SU-DHL-6 (cell line): ENCODE data around the gene MDFIC.

Experiments
- H2AFZ ChIP-seq: fragments of 200-600 bp; sonication (generic); 2 replicates; pipeline ENCODE4 v1.6.1; 2014; ENCODE audit warnings: low read depth, mild to moderate bottlenecking, moderate library complexity, mixed read lengths, antibody characterized with exemption, low read length; ENCODE audit not compliant: severe bottlenecking
- H3F3A ChIP-seq: fragments of 200-600 bp; shearing (Covaris generic); 2 replicates; pipeline ENCODE4 v1.6.0; 2016; ENCODE audit warnings: antibody characterized with exemption, mild to moderate bottlenecking; ENCODE audit not compliant: insufficient read depth
- H3K27ac ChIP-seq: fragments of 200-600 bp; sonication (generic); 2 replicates; pipeline ENCODE4 v1.5.1; 2016; ENCODE audit warnings: low read depth, mild to moderate bottlenecking, low read length, moderate library complexity, mixed read lengths
- H3K27me3 ChIP-seq: fragments of 200-600 bp; sonication (generic), shearing (Covaris generic); 2 replicates; pipeline ENCODE4 v1.6.0; 2014; ENCODE audit warnings: mild to moderate bottlenecking, low read length
- H3K36me3 ChIP-seq: fragments of 200-600 bp; sonication (generic); 2 replicates; pipeline ENCODE4 v1.6.1; 2014; ENCODE audit warnings: mild to moderate bottlenecking, low read length, mixed read lengths
- H3K4me2 ChIP-seq: fragments of 300-600, 200-600 bp; shearing (Covaris generic), sonication (generic); 2 replicates; pipeline ENCODE4 v1.6.0; 2014; ENCODE audit warnings: low read length, low read depth, mild to moderate bottlenecking; ENCODE audit not compliant: poor library complexity, severe bottlenecking
- H3K4me3 ChIP-seq: fragments of 200-600 bp; sonication (generic); 2 replicates; pipeline ENCODE4 v1.5.1; 2014; ENCODE audit warnings: antibody characterized with exemption, low read length, mild to moderate bottlenecking, mixed read lengths; ENCODE audit not compliant: insufficient read depth, poor library complexity, severe bottlenecking
- H3K79me2 ChIP-seq: fragments of 200-600 bp; sonication (generic); 2 replicates; pipeline ENCODE4 v1.6.1; 2014; ENCODE audit warnings: mild to moderate bottlenecking, low read length, moderate library complexity; ENCODE audit not compliant: insufficient read depth
- H3K9ac ChIP-seq: fragments of 200-600 bp; sonication (generic); 2 replicates; pipeline ENCODE4 v1.7.0; 2014; ENCODE audit warnings: mild to moderate bottlenecking, low read length
- H3K9me2 ChIP-seq: fragments of 200-600 bp; sonication (generic); replicated peaks from 2 replicates; pipeline ENCODE4 v1.6.1; 2014; ENCODE audit warnings: low read length; ENCODE audit not compliant: insufficient read depth
- H3K9me3 ChIP-seq: fragments of 200-600 bp; sonication (generic); 2 replicates; pipeline ENCODE4 v1.6.1; 2014; ENCODE audit warnings: low read length, mixed read lengths; ENCODE audit not compliant: insufficient read depth
- H4K20me1 ChIP-seq: fragments of 200-600 bp; sonication (generic); 2 replicates; pipeline ENCODE4 v1.6.1; 2014; ENCODE audit warnings: low read depth, mild to moderate bottlenecking, antibody characterized with exemption, low read length, moderate library complexity, mixed read lengths
- CTCF ChIP-seq: fragments of 200-600 bp; sonication (generic); IDR thresholded peaks from one replicate; pipeline ENCODE4 v1.5.1; 2017; ENCODE audit warnings: antibody characterized with exemption, mild to moderate bottlenecking, low read length, moderate library complexity; ENCODE audit not compliant: insufficient read depth, poor library complexity, severe bottlenecking
- EZH2phosphoT487 ChIP-seq: fragments of 200-600 bp; sonication (generic), shearing (Covaris generic); conservative IDR thresholded peaks from 2 replicates; pipeline ENCODE4 v1.6.1; 2018; ENCODE audit warnings: mild to moderate bottlenecking, antibody characterized with exemption, low read length, moderate library complexity, mixed read lengths

Gene MDFIC

GRCh38 chr7:114953724-114954123 is 31.8 kb downstream of the MDFIC start:
- H3K9me3 ChIP-seq, result no peaks in the 10 kb centered on the region
- H3K79me2 ChIP-seq, result no peaks in the 10 kb centered on the region
- TF ChIP-seq EZH2phosphoT487, result no peak
- H4K20me1 ChIP-seq, result no peaks in the 10 kb centered on the region
- H3K36me3 ChIP-seq, result no peaks in the 10 kb centered on the region
- no peak overlapping the region for H3K4me2 ChIP-seq
- no peaks in the 10 kb centered on the region for H3K9me2 ChIP-seq
- no peak overlapping the region for H3K9ac ChIP-seq
- no peak overlapping the region for H3K27ac ChIP-seq
- H3K27me3 ChIP-seq, result no peaks in the 10 kb centered on the region
- H3K4me3 ChIP-seq, result no peak overlapping the region
- no peaks in the 10 kb centered on the region for H3F3A ChIP-seq
- H2AFZ ChIP-seq, result no peak overlapping the region

DNA sequence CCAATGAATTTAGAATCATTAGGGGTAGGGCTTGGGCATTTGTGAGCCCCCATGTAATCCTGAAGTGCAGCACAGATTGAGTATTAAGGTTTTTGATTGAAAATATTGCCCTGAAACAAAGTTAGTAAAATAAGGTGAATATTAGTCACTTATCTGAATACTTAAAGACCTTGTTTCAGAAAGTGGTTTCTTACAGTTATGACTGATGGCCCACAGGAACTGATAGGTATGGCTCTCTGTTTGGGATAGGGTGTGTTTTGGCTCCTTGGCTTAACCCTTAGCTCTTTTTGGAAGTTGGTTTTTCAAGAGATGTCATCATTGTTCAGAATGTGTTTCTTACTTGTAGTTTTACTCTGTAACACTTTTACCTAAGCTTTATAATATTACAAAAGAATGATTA is 34.8 kb downstream of the MDFIC start:
- Histone ChIP-seq H3K27me3 (no peaks in the 10 kb centered on the region), H3K79me2 (no peaks in the 10 kb centered on the region), H3K9ac (no peak overlapping the region), H3K36me3 (no peaks in the 10 kb centered on the region), H3K4me2 (no peak overlapping the region), H3K4me3 (no peak overlapping the region), H2AFZ (no peak overlapping the region), H3K9me2 (no peaks in the 10 kb centered on the region), H3K9me3 (no peaks in the 10 kb centered on the region), H3F3A (no peaks in the 10 kb centered on the region), H3K27ac (no peak overlapping the region), H4K20me1 (no peaks in the 10 kb centered on the region)
- TF ChIP-seq EZH2phosphoT487 (no peak), CTCF (no peak)

DNA sequence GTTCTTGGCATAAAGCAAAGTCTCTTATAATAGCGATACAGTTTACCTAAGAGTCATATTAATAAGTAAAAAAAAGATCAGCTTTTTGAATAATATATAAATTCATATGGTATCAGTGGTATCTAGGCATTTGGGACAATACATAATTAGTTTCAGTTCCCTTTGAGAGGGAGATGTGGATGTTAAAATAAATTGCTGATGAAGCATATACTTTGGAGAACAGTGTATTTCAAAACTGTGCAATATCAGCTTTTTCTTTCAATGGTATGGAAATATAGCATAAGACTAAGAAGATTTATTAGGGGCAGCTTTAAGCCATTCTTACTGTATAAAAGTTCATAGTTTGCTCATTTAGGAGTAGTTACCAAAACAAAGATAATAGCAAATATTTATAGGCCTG is 35.5 kb downstream of the MDFIC start:
- H3K4me2 ChIP-seq, result no peak overlapping the region

DNA sequence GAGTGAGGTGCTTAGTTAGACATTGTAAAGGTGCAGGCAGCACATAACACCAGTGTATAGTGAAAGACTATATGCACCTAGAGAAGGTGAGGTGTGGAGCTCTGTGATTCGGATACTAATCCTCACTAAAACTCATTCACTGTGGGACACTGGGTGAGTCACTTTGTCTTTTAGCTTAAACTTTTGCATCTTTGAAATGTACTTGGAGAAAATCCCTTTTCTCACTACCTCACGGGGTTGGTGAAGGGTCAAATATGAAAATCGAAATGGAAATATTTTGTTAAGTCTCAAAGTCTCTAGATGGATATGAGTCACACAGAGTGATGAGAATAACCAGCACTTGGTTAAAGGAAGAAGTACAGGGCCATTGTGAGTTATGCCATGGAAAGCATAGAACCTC is 38.0 kb downstream of the MDFIC start:
- no peak for TF ChIP-seq EZH2phosphoT487
- TF ChIP-seq CTCF, result no peak
- Histone ChIP-seq H3K27ac (no peak overlapping the region), H3K9me3 (no peaks in the 10 kb centered on the region), H2AFZ (no peak overlapping the region), H3K4me2 (no peak overlapping the region), H3K36me3 (no peaks in the 10 kb centered on the region), H4K20me1 (no peaks in the 10 kb centered on the region), H3K9me2 (no peaks in the 10 kb centered on the region), H3K4me3 (no peak overlapping the region), H3K27me3 (no peaks in the 10 kb centered on the region), H3K9ac (no peak overlapping the region), H3F3A (no peaks in the 10 kb centered on the region), H3K79me2 (no peaks in the 10 kb centered on the region)

More for the DNA sequence above, 35.5 kb downstream of the MDFIC start:
- H3K36me3 ChIP-seq, result no peaks in the 10 kb centered on the region
- no peaks in the 10 kb centered on the region for H3K27me3 ChIP-seq
- no peaks in the 10 kb centered on the region for H3F3A ChIP-seq
- no peaks in the 10 kb centered on the region for H3K79me2 ChIP-seq
- H3K27ac ChIP-seq, result no peak overlapping the region
- no peak overlapping the region for H3K4me3 ChIP-seq
- no peak overlapping the region for H2AFZ ChIP-seq
- TF ChIP-seq CTCF (no peak), EZH2phosphoT487 (no peak)
- no peaks in the 10 kb centered on the region for H3K9me3 ChIP-seq
- H4K20me1 ChIP-seq, result no peaks in the 10 kb centered on the region
- H3K9me2 ChIP-seq, result no peaks in the 10 kb centered on the region
- no peak overlapping the region for H3K9ac ChIP-seq
